ENCODE results near the gene ARID2. TPM values are rescaled to one million over a fixed set of nuclear protein-coding genes. Genes with fewer than 3 reads are reported as not detected.
A peak's percentile ranks its signal among the peaks of the same experiment; 100 is the strongest.

The ARID2 gene
- total and polyA plus RNA-seq, 9 of the 15 experiments (the other 6 are each of a cell fraction or from before 2014, with no cell fraction given) = 13.4 to 41.6 (median 29.4) TPM

DNA sequence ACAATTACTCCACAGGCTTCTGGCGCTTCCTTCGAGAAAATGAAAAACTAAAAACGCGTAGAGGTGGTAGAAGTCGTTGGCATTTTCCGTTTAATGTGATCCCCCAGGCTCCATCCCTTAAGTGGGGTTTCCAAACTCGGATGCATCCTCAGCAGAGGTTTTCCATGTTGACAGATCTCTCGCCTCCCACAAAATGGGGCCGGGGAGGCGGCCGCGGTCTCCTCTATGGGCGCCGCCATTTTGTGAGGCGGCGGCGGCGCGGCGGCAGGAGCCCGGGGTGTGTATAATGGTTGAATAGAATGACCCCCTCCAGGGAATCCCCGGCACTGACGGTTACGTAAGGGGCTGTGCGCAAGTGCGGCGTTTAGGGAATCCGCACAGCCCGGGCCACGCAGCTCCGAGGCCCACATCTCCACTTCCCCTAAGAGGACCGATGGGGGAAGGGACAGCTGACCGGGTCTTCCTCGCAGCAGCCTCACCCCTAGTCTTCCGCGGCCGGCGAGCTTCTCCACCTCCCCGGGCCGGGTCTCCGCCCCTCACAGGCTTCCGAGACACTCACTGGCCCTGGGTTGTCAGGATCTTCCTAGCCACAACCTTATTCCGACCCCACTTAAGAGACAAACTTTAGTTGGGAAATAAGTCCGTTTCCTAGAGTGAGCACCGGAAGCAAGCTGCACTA, 2.1 kb upstream of the ARID2 start:
- Histone ChIP-seq H3K79me2 (ENCODE audit: control insufficient read depth, insufficient read depth, low read length) (peaks cover 76% of the 10 kb centered on the region), H4K20me1 (replicated peaks; ENCODE audit: control insufficient read depth, insufficient read depth, low read length) (no peaks in the 10 kb centered on the region), H3K27me3 (ENCODE audit: control insufficient read depth in 2 of 2, insufficient read depth in 2 of 2, low read length in 2 of 2) (no peaks in the 10 kb centered on the region), H3K4me2 (ENCODE audit: insufficient read depth, low read length) (peak overlapping the region; percentile 91), H3K36me3 (ENCODE audit: control insufficient read depth, insufficient read depth, low read length) (peaks cover 6% of the 10 kb centered on the region; the same call in 2 of the 3 replicates), H3K9me3 (replicated peaks; ENCODE audit: control insufficient read depth, insufficient read depth, low read depth, low read length) (no peaks in the 10 kb centered on the region), H3K27ac (ENCODE audit: extremely low read depth, low read depth, low read length) (peak overlapping the region; percentile 95), H3K4me3 (peak overlapping the region; percentile 71), H3K4me1 (replicated peaks in 1 of 2; ENCODE audit: control insufficient read depth in 2 of 2, insufficient read depth in 2 of 2, low read length in 2 of 2) (peaks cover 0 to 4% of the 10 kb centered on the region in 2 experiments; a peak in 2 of 5 replicates), H3K9ac (ENCODE audit: insufficient read depth in 1 of 2, low read depth in 2 of 2, low read length in 2 of 2) (peak overlapping the region; percentile 94 to 100), H2AFZ (ENCODE audit: low read depth, low read length) (peak overlapping the region; percentile 84), H3K9me1 (ENCODE audit: control insufficient read depth, insufficient read depth, low read length) (no peaks in the 10 kb centered on the region)
- DNase-seq (ENCODE audit: extremely low read depth in 1 of 4, low spot score in 3 of 4) (peak; percentile 82 to 98 (median 88)), ATAC-seq (peak; percentile 70), FAIRE-seq (peak; percentile 91)
- 2% methylated on average over 42 of the region's 45 CpGs for WGBS (ENCODE audit: insufficient coverage, low coverage, missing lambda C conversion rate)
- BruUV-seq (replicated peaks) = no TSS peak
- intact Hi-C loops (cut with micrococcal nuclease) (loop anchor here (5.0 to 10.0 kb wide), 2 partner anchors 463 to 510 kb away; partner anchors contain the start of gene ANO6), in situ Hi-C loops (cut with MboI) (no loop called here)
- ChIA-PET POLR2A (interaction anchor here (0.6 to 1.6 kb wide), 12 partner anchors 10 to 1978 kb away, joined by 3 to 5 read pairs (median 3); no protein-coding TSS in a partner anchor), CTCF (ENCODE audit: low intra/inter-chr PET ratio) (no interaction called here)
- no peak for TF ChIP-seq MEF2A (IDR thresholded peaks at IDR 0.05; ENCODE audit: control insufficient read depth, low read depth, low read length)
- TF ChIP-seq POLR3A (IDR thresholded peaks at IDR 0.05; ENCODE audit: borderline replicate concordance, extremely low read depth, insufficient read depth, insufficient read length) = no peak
- TF ChIP-seq ZFX (CRISPR knock-in tag; IDR thresholded peaks at IDR 0.05) = peak; percentile 78
- TF ChIP-seq TCF7 (IDR thresholded peaks at IDR 0.05; ENCODE audit: borderline replicate concordance) = 0 out of 2 replicates have a peak, but pooled peaks have one; percentile 51
- peak; percentile 42 for TF ChIP-seq GTF2F1 (IDR thresholded peaks at IDR 0.05; ENCODE audit: low read depth, low read length)
- TF ChIP-seq, protein P1, sequence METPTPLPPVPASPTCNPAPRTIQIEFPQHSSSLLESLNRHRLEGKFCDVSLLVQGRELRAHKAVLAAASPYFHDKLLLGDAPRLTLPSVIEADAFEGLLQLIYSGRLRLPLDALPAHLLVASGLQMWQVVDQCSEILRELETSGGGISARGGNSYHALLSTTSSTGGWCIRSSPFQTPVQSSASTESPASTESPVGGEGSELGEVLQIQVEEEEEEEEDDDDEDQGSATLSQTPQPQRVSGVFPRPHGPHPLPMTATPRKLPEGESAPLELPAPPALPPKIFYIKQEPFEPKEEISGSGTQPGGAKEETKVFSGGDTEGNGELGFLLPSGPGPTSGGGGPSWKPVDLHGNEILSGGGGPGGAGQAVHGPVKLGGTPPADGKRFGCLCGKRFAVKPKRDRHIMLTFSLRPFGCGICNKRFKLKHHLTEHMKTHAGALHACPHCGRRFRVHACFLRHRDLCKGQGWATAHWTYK (CRISPR knock-in tag; IDR thresholded peaks at IDR 0.05) = no peak; the same call in 1 of the 2 replicates
- TF ChIP-seq, protein P2, sequence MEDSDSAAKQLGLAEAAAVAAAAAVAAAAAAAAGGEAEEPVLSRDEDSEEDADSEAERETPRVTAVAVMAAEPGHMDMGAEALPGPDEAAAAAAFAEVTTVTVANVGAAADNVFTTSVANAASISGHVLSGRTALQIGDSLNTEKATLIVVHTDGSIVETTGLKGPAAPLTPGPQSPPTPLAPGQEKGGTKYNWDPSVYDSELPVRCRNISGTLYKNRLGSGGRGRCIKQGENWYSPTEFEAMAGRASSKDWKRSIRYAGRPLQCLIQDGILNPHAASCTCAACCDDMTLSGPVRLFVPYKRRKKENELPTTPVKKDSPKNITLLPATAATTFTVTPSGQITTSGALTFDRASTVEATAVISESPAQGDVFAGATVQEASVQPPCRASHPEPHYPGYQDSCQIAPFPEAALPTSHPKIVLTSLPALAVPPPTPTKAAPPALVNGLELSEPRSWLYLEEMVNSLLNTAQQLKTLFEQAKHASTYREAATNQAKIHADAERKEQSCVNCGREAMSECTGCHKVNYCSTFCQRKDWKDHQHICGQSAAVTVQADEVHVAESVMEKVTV (CRISPR knock-in tag; IDR thresholded peaks at IDR 0.05) = peak; percentile 32; the same call in 1 of the 2 replicates
- no peak for TF ChIP-seq WHSC1 (IDR thresholded peaks at IDR 0.05; ENCODE audit: low read length)
- no peak for TF ChIP-seq MAFK (IDR thresholded peaks at IDR 0.05; ENCODE audit: low read length)
- TF ChIP-seq, protein P3, sequence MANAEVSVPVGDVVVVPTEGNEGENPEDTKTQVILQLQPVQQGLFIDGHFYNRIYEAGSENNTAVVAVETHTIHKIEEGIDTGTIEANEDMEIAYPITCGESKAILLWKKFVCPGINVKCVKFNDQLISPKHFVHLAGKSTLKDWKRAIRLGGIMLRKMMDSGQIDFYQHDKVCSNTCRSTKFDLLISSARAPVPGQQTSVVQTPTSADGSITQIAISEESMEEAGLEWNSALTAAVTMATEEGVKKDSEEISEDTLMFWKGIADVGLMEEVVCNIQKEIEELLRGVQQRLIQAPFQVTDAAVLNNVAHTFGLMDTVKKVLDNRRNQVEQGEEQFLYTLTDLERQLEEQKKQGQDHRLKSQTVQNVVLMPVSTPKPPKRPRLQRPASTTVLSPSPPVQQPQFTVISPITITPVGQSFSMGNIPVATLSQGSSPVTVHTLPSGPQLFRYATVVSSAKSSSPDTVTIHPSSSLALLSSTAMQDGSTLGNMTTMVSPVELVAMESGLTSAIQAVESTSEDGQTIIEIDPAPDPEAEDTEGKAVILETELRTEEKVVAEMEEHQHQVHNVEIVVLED (CRISPR knock-in tag; IDR thresholded peaks at IDR 0.05) = peak; percentile 60
- TF ChIP-seq MCM2 (IDR thresholded peaks at IDR 0.05; ENCODE audit: low read depth) = no peak
- TF ChIP-seq ELF1 (tag; IDR thresholded peaks at IDR 0.05) = peak; percentile 70; the same call in 1 of the 2 replicates
- TF ChIP-seq SMAD1 (IDR thresholded peaks at IDR 0.05; ENCODE audit: low read depth, low read length, partially characterized antibody) = peak; percentile 98
- TF ChIP-seq U2AF2 (optimal IDR thresholded peaks at IDR 0.05; ENCODE audit: low read depth, low read length) = no peak
- TF ChIP-seq ZNF766 (CRISPR knock-in tag; conservative IDR thresholded peaks at IDR 0.05) = peak; percentile 69; the same call in 1 of the 2 replicates
- TF ChIP-seq ATF7 (IDR thresholded peaks at IDR 0.05) = peak; percentile 93
- no peak for TF ChIP-seq C11orf30 (IDR thresholded peaks at IDR 0.05; ENCODE audit: low read depth)
- TF ChIP-seq NFXL1 (CRISPR knock-in tag; IDR thresholded peaks at IDR 0.05) = no peak
